Nephron (organoid): ENCODE data around the gene APOL4.

Source experiments
- H3K27ac Mint-ChIP-seq, 3 experiments: 2 replicates each; pipeline ENCODE4 v1.8.0; 2020; ENCODE audit warnings: mixed read lengths in 3 of 3, mild to moderate bottlenecking in 2 of 3, moderate library complexity in 1 of 3
- H3K27me3 Mint-ChIP-seq: 2 replicates; pipeline ENCODE4 v1.8.0; 2021; ENCODE audit warnings: low read depth, mild to moderate bottlenecking, moderate library complexity, mixed read lengths
- H3K36me3 Mint-ChIP-seq: 2 replicates; pipeline ENCODE4 v1.8.0; 2020; ENCODE audit warnings: low read depth, mixed read lengths
- H3K4me1 Mint-ChIP-seq: 2 replicates; pipeline ENCODE4 v1.8.0; 2020; ENCODE audit warnings: mixed read lengths
- H3K4me3 Mint-ChIP-seq, 3 experiments: 2 replicates each; pipeline ENCODE4 v1.8.0; 2020; ENCODE audit warnings: mild to moderate bottlenecking in 3 of 3, mixed read lengths in 3 of 3, moderate library complexity in 2 of 3
- H3K9me3 Mint-ChIP-seq: 2 replicates; pipeline ENCODE4 v1.8.0; 2020; ENCODE audit warnings: mixed read lengths
- CTCF ChIP-seq, 3 experiments: fragments of 200-600 bp; sonication (generic); IDR thresholded peaks; one replicate each; pipeline ENCODE4 v1.5.0; 2021; ENCODE audit warnings: antibody characterized with exemption in 3 of 3; ENCODE audit not compliant: unreplicated experiment in 3 of 3

Gene APOL4

GRCh38 chr22:36143066-36143815 is 58.4 kb downstream of the APOL4 start:
- Mint-ChIP-seq H3K4me3 (no peak overlapping the region), H3K9me3 (no peaks in the 10 kb centered on the region)

GRCh38 chr22:36141481-36141880 is 60.1 kb downstream of the APOL4 start:
- Mint-ChIP-seq H3K4me3 (no peak overlapping the region), H3K36me3 (no peaks in the 10 kb centered on the region), H3K27ac (no peak overlapping the region), H3K4me1 (peaks cover 16% of the 10 kb centered on the region), H3K27me3 (peaks cover 14% of the 10 kb centered on the region), H3K9me3 (no peaks in the 10 kb centered on the region)
- TF ChIP-seq CTCF (IDR thresholded peaks at IDR 0.05; ENCODE audit: unreplicated experiment in 3 of 3): no peak

More at GRCh38 chr22:36143066-36143815, 58.4 kb downstream of the APOL4 start:
- Mint-ChIP-seq H3K4me1 (peaks cover 16% of the 10 kb centered on the region), H3K27me3 (peaks cover 14% of the 10 kb centered on the region), H3K36me3 (no peaks in the 10 kb centered on the region), H3K27ac (no peak overlapping the region)
- TF ChIP-seq CTCF (IDR thresholded peaks at IDR 0.05; ENCODE audit: unreplicated experiment in 3 of 3): no peak
